Astrocyte (in vitro differentiated cells and primary cell): Measurements from ENCODE around the gene SPATA17.

Source experiments
- EZH2 ChIP-seq: IDR thresholded peaks from 2 replicates; pipeline ENCODE4 v1.6.1; 2012; ENCODE audit warnings: mild to moderate bottlenecking, low read length, inconsistent platforms; ENCODE audit not compliant: insufficient read depth
- TF ChIP-seq, protein P1 (sequence below): IDR thresholded peaks from 2 replicates; pipeline ENCODE4 v1.5.1; 2011; ENCODE audit warnings: low read depth, mild to moderate bottlenecking, inconsistent platforms, low read length, moderate library complexity; ENCODE audit not compliant: insufficient read depth

DNA sequence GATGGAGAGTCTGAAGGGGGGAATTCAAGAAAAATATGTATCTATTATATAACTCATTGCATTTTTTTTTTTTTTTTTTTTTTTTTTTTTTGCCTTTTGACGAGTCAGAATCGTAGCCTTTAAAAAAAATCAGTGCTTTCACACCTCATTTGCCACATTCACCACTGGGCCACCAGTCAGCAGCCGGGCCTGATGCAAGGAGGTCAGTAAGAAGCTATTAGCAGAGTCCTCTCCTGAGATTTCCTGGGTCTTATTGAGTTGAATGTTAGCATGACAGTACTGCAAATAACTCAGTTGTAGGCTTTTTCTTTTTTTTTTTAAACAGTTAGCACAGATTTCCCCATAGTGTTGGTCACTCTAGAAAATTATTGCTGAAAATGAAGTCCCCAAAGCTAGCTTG, 139.8 kb downstream of the SPATA17 start:
- TF ChIP-seq, protein P1, sequence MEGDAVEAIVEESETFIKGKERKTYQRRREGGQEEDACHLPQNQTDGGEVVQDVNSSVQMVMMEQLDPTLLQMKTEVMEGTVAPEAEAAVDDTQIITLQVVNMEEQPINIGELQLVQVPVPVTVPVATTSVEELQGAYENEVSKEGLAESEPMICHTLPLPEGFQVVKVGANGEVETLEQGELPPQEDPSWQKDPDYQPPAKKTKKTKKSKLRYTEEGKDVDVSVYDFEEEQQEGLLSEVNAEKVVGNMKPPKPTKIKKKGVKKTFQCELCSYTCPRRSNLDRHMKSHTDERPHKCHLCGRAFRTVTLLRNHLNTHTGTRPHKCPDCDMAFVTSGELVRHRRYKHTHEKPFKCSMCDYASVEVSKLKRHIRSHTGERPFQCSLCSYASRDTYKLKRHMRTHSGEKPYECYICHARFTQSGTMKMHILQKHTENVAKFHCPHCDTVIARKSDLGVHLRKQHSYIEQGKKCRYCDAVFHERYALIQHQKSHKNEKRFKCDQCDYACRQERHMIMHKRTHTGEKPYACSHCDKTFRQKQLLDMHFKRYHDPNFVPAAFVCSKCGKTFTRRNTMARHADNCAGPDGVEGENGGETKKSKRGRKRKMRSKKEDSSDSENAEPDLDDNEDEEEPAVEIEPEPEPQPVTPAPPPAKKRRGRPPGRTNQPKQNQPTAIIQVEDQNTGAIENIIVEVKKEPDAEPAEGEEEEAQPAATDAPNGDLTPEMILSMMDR = no peak
- no peak for TF ChIP-seq EZH2
